Heart right ventricle (tissue), 16 donors: ENCODE results near the gene CFB. TPM values are rescaled to one million over a fixed set of nuclear protein-coding genes. Genes with fewer than 3 reads are reported as not detected.

Experiments
- ATAC-seq, 8 donors: fragments of 200-7000 bp; cut with Tn5 transposase; one replicate each; pipeline ENCODE4 v1.9.1; 2020; ENCODE audit warnings: mild to moderate bottlenecking in 8 of 8, moderate library complexity in 8 of 8, moderate number of reproducible peaks in 1 of 8
- DNase-seq, 2 donors: peaks; one replicate each; pipeline ENCODE4 v3.0.0-alpha.2; 2020
- H3K27ac ChIP-seq, 10 donors: fragments of 200-600 bp; sonication (generic) in 2 of 10; one replicate each; pipeline versions ENCODE4 v1.5.0 to v1.8.0; 2020 to 2022; ENCODE audit warnings: mild to moderate bottlenecking in 3 of 10
- H3K27me3 ChIP-seq, 7 donors: fragments of 200-600 bp; one replicate each; pipeline ENCODE4 v1.8.0; 2021 to 2022; ENCODE audit warnings: mild to moderate bottlenecking in 2 of 7
- H3K36me3 ChIP-seq, 9 donors: fragments of 200-600 bp; sonication (generic) in 1 of 9; one replicate each; pipeline versions ENCODE4 v1.5.0 to v1.8.0; 2020 to 2022; ENCODE audit warnings: mild to moderate bottlenecking in 2 of 9
- H3K4me1 ChIP-seq, 9 donors: fragments of 200-600 bp; sonication (generic) in 1 of 9; one replicate each; pipeline versions ENCODE4 v1.5.0 to v1.8.0; 2020 to 2022; ENCODE audit warnings: mild to moderate bottlenecking in 4 of 9
- H3K4me3 ChIP-seq, 10 donors: fragments of 200-600 bp; sonication (generic) in 2 of 10; one replicate each; pipeline versions ENCODE4 v1.5.0 to v1.8.0; 2020 to 2022; ENCODE audit warnings: mild to moderate bottlenecking in 7 of 10, moderate library complexity in 2 of 10
- H3K9me3 ChIP-seq, 11 donors: fragments of 200-600 bp in 10 of 11; sonication (generic) in 2 of 11; one replicate each; pipeline versions ENCODE4 v1.5.0 to v1.8.0; 2013 to 2022; ENCODE audit warnings: mild to moderate bottlenecking in 2 of 11, control low read depth in 1 of 11, moderate library complexity in 1 of 11
- CTCF ChIP-seq, 9 donors: fragments of 200-600 bp; sonication (generic) in 2 of 9; IDR thresholded peaks; one replicate each; pipeline versions ENCODE4 v1.5.0 to v1.8.0; 2021 to 2022; ENCODE audit warnings: antibody characterized with exemption in 9 of 9, mild to moderate bottlenecking in 5 of 9, moderate library complexity in 1 of 9
- WGBS, 2 donors: extraction: QIAGEN DNeasy Blood & Tissue Kit; methylation state at CpG; one replicate each; pipeline ENCODE4 v1.1.7; 2013; ENCODE audit warnings: inconsistent platforms in 1 of 2; 5-methylcytosine and 5-hydroxymethylcytosine counted together
- intact Hi-C, 10 donors: fragments of 100-400 bp; cut with DNase I; formaldehyde crosslinking; loops; one replicate each; pipeline versions ENCODE4 v1.11.1 to v1.14.2; 2022
- polyA plus RNA-seq, 2 donors: library from polyadenylated mRNA; stranded (reverse); fragments of 200-250 nt; gene quantifications; one replicate each; pipeline ENCODE4 v1.2.3, GENCODE V29; 2013
- total RNA-seq, 10 donors: library from RNA; stranded (reverse); fragmentation: NEBNext Ultra II Directional in 3 of 10; extraction: Animal tissue kit (Norgen Biotek cat#: 25700) in 3 of 10; gene quantifications; one replicate each; pipeline versions ENCODE4 v1.2.1 to v1.2.4, GENCODE V29; 2021 to 2023
- donor health status: Arrhythmogenic right ventricular cardiomyopathy.
- donor health status: ischemic (EF 13 %, LVEDD 7.1; RV severe dilation, severe dysfunction).
- donor health status: healthy with polysubstance abuse.
- donor health status: DM: no; HTN: yes; CAD: no.
- donor health status: DM: no; HTN: no; CAD: no.
- donor health status: ischemic (EF 25% LVEDD 6.9; RV normal size, moderate dysfunction).
- donor health status: ischemic (EF 25% LVEDD 5.7; RV mildly dilated, moderate dysfunction).
- donor health status: healthy.
- donor health status: DM: yes; HTN: yes; CAD: no.
- donor health status: Ischemic cardiomyopathy.
- donor health status: ischemic (EF 35%, LVEDD 5.7; RV mildly dilated, moderate dysfunction).
- donor health status: nonischemic (EF 11% LVEDD 7.7; RV severe dilation, severe dysfunction).
- donor health status: DM: yes; HTN: yes; CAD: no.
- donor health status: PGD.
- donor health status: ischemic (EF 29% LVEDD 5.4; RV normal size, mild dysfunction).
- donor health status: nonischemic (EF 23%, LVEDD 6.1; RV moderate dilation, normal function).

Gene CFB
- total and polyA plus RNA-seq, 12 donors, result 2.8 to 24.4 (median 6.0) TPM

- Histone ChIP-seq H3K9me3 (no peaks in the 10 kb centered on the region), H3K27me3 (no peaks in the 10 kb centered on the region), H3K4me1 (peaks cover 6 to 27% (median 20%) of the 10 kb centered on the region in 9 donors), H3K27ac (no peak overlapping the region), H3K36me3 (peaks cover 0 to 74% (median 54%) of the 10 kb centered on the region in 9 donors), H3K4me3 (no peak overlapping the region)
- intact Hi-C loops, result no loop called here
- no peak for TF ChIP-seq CTCF (IDR thresholded peaks at IDR 0.05)
- WGBS, 2 donors, result 95 to 96% methylated on average over 12 of the region's 12 CpGs
- DNase-seq, result no peak
- ATAC-seq, result no peak
Measured at GRCh38 chr6:31961616-31962015, 15.7 kb downstream of the CFB start.

DNA sequence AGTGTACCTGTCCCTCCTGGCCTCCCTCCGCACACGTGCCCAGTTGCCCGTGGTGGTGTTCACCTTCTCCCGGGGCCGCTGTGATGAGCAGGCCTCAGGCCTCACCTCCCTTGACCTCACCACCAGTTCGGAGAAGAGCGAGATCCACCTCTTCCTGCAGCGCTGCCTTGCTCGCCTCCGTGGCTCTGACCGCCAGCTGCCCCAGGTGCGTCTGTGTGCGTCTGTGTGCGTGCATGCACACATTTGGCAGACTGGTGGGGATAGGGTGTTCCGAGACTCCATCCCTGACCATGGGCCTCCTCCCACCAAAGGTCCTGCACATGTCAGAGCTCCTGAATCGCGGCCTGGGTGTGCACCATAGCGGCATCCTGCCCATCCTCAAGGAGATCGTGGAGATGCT, 18.0 kb downstream of the CFB start:
- no peak overlapping the region for H3K4me3 ChIP-seq
- H3K9me3 ChIP-seq, result no peaks in the 10 kb centered on the region
- WGBS, 2 donors, result 96% methylated on average over 19 of the region's 19 CpGs
- no peaks in the 10 kb centered on the region for H3K27me3 ChIP-seq
- ATAC-seq (no peak), DNase-seq (no peak)
- intact Hi-C loops, result no loop called here
- H3K27ac ChIP-seq, result no peak overlapping the region
- H3K36me3 ChIP-seq, result peaks cover 0 to 89% (median 74%) of the 10 kb centered on the region in 9 donors
- TF ChIP-seq CTCF (IDR thresholded peaks at IDR 0.05), result no peak
- peaks cover 0 to 13% (median 9%) of the 10 kb centered on the region in 9 donors for H3K4me1 ChIP-seq

GRCh38 chr6:31965700-31966099, 19.8 kb downstream of the CFB start:
- ATAC-seq, result no peak
- WGBS, 2 donors, result 89 to 92% methylated on average over 13 of the region's 13 CpGs
- intact Hi-C loops, result no loop called here
- Histone ChIP-seq H3K4me1 (peaks cover 0 to 8% (median 4%) of the 10 kb centered on the region in 9 donors), H3K9me3 (no peaks in the 10 kb centered on the region), H3K27ac (no peak overlapping the region), H3K4me3 (no peak overlapping the region), H3K36me3 (peaks cover 0 to 100% (median 68%) of the 10 kb centered on the region in 9 donors), H3K27me3 (no peaks in the 10 kb centered on the region)
- DNase-seq, result no peak
- no peak for TF ChIP-seq CTCF (IDR thresholded peaks at IDR 0.05)

DNA sequence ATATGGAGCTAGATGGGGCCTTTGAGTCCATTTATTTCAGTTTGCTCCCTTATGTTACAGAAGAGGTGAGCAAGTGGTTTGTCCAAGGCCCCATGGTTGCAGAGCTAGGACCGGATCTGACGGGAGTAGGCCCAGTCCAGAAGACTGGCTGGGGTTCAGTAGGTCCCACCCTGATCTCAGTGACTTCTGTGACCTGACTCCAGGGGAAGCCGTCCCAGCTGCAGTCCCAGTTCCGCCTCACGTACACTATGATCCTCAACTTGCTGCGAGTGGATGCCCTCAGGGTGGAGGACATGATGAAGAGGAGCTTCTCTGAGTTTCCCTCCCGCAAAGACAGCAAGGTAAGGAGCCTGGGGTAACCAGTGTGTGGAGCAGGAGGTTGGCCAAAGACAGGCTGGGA, 20.6 kb downstream of the CFB start:
- no peaks in the 10 kb centered on the region for H3K27me3 ChIP-seq
- no peaks in the 10 kb centered on the region for H3K9me3 ChIP-seq
- no peak overlapping the region for H3K4me3 ChIP-seq
- ATAC-seq (no peak), DNase-seq (no peak)
- H3K36me3 ChIP-seq, result peaks cover 0 to 93% (median 62%) of the 10 kb centered on the region in 9 donors
- 87 to 88% methylated on average over 7 of the region's 7 CpGs for WGBS, 2 donors
- H3K4me1 ChIP-seq, result peaks cover 0 to 16% (median 12%) of the 10 kb centered on the region in 9 donors
- intact Hi-C loops, result no loop called here
- TF ChIP-seq CTCF (IDR thresholded peaks at IDR 0.05), result no peak
- no peak overlapping the region for H3K27ac ChIP-seq
